BLaER1 (cell line): ENCODE data around the gene C15orf61.

Experiments used
- H3K27ac ChIP-seq: shearing (Covaris generic); formaldehyde crosslinking; 2 replicates; pipeline ENCODE4 v1.8.1; 2022
- H3K27me3 ChIP-seq: shearing (Covaris generic); formaldehyde crosslinking; 2 replicates; pipeline ENCODE4 v1.8.1; 2022
- H3K36me3 ChIP-seq: shearing (Covaris generic); formaldehyde crosslinking; 2 replicates; pipeline ENCODE4 v1.8.1; 2022
- H3K4me1 ChIP-seq: shearing (Covaris generic); formaldehyde crosslinking; 2 replicates; pipeline ENCODE4 v1.8.1; 2022
- H3K4me2 ChIP-seq: shearing (Covaris generic); formaldehyde crosslinking; 2 replicates; pipeline ENCODE4 v1.8.1; 2022
- H3K4me3 ChIP-seq: shearing (Covaris generic); formaldehyde crosslinking; 2 replicates; pipeline ENCODE4 v1.8.1; 2022
- H3K9ac ChIP-seq: shearing (Covaris generic); formaldehyde crosslinking; 2 replicates; pipeline ENCODE4 v1.8.1; 2022
- H3K9me3 ChIP-seq: shearing (Covaris generic); formaldehyde crosslinking; 2 replicates; pipeline ENCODE4 v1.8.1; 2022
- H4K20me1 ChIP-seq: shearing (Covaris generic); formaldehyde crosslinking; 2 replicates; pipeline ENCODE4 v1.8.1; 2022
- Cebpa-rat ChIP-seq: shearing (Covaris generic); IDR thresholded peaks from 2 replicates; pipeline ENCODE4 v1.8.1; 2022

Gene C15orf61

GRCh38 chr15:67548862-67549651, 28.1 kb downstream of the C15orf61 start:
- Histone ChIP-seq H4K20me1 (peaks cover 9% of the 10 kb centered on the region), H3K27me3 (no peaks in the 10 kb centered on the region), H3K27ac (no peak overlapping the region), H3K4me2 (0 out of 2 replicates have a peak overlapping the region, but pooled peaks have one; percentile 20), H3K9me3 (no peaks in the 10 kb centered on the region), H3K4me3 (no peak overlapping the region), H3K4me1 (peaks cover 18% of the 10 kb centered on the region), H3K36me3 (peaks cover 54% of the 10 kb centered on the region), H3K9ac (no peak overlapping the region)
- no peak for TF ChIP-seq Cebpa-rat

- TF ChIP-seq Cebpa-rat, result no peak
These were observed 28.8 kb downstream of the C15orf61 start for GRCh38 chr15:67549736-67550135.

DNA sequence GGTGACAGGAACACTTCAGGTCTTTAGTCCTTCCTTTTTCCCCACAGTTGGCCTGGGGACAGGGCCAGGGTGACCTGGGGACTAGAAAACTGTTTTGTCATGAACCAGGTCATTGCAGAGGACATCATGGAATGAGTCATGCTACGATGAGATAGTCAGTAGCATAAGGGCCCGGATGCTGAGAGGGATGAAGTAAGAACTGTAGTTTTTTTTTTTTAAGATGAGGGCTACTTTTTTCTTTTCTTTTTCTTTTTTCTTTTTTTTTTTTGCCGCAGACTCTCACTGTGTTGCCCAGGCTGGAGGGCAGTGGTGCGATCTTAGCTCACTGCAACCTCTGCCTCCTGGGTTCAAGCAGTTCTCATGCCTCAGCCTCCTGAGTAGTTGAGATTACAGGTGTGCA, 29.6 kb downstream of the C15orf61 start:
- no peak overlapping the region for H3K9ac ChIP-seq
- H3K4me2 ChIP-seq, result no peak overlapping the region
- peaks cover 57% of the 10 kb centered on the region for H3K36me3 ChIP-seq
- H3K27ac ChIP-seq, result no peak overlapping the region
- TF ChIP-seq Cebpa-rat, result no peak
- H3K27me3 ChIP-seq, result no peaks in the 10 kb centered on the region
- peaks cover 9% of the 10 kb centered on the region for H4K20me1 ChIP-seq
- H3K4me1 ChIP-seq, result peaks cover 16% of the 10 kb centered on the region; the same call in 1 of the 2 replicates
- H3K4me3 ChIP-seq, result no peak overlapping the region
- H3K9me3 ChIP-seq, result no peaks in the 10 kb centered on the region

More at GRCh38 chr15:67549736-67550135, 28.8 kb downstream of the C15orf61 start:
- H3K4me1 ChIP-seq, result peaks cover 16% of the 10 kb centered on the region; the same call in 1 of the 2 replicates
- no peaks in the 10 kb centered on the region for H3K27me3 ChIP-seq
- H3K9ac ChIP-seq, result no peak overlapping the region
- no peak overlapping the region for H3K4me2 ChIP-seq
- no peak overlapping the region for H3K27ac ChIP-seq
- peaks cover 9% of the 10 kb centered on the region for H4K20me1 ChIP-seq
- no peak overlapping the region for H3K4me3 ChIP-seq
- H3K9me3 ChIP-seq, result no peaks in the 10 kb centered on the region
- H3K36me3 ChIP-seq, result peaks cover 55% of the 10 kb centered on the region

- TF ChIP-seq Cebpa-rat, result no peak
- Histone ChIP-seq H3K27me3 (no peaks in the 10 kb centered on the region), H3K4me2 (no peak overlapping the region), H3K4me1 (peaks cover 16% of the 10 kb centered on the region; the same call in 1 of the 2 replicates), H3K36me3 (peaks cover 54% of the 10 kb centered on the region), H3K4me3 (no peak overlapping the region), H3K27ac (no peak overlapping the region), H4K20me1 (peaks cover 9% of the 10 kb centered on the region), H3K9me3 (no peaks in the 10 kb centered on the region), H3K9ac (no peak overlapping the region)
These were observed 30.3 kb downstream of the C15orf61 start for GRCh38 chr15:67551207-67551743.

DNA sequence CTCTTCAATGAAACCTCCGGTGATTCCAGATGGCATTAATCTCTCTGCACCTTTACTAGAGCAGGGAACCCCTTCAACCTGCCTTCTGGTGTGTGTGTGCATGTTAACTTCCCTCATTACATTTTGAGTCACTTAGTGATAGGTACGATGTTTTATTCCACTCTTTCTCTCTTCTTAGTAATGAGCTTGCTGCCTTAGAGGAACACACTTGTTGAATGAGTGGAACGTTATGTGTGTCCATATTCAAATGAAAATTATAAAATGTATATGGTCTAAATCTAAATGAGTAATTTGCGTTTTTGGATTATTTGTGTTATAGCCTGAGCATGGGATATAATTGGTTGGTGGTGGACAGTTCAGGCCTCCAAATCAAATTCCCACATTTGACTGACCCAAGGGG, 33.6 kb downstream of the C15orf61 start:
- Histone ChIP-seq H3K4me3 (no peak overlapping the region), H3K9me3 (peaks cover 9% of the 10 kb centered on the region), H3K9ac (no peak overlapping the region), H3K27me3 (no peaks in the 10 kb centered on the region), H3K4me1 (no peaks in the 10 kb centered on the region), H3K4me2 (no peak overlapping the region), H4K20me1 (no peaks in the 10 kb centered on the region; the same call in 1 of the 2 replicates), H3K36me3 (peaks cover 77% of the 10 kb centered on the region), H3K27ac (no peak overlapping the region)
- no peak for TF ChIP-seq Cebpa-rat

- no peaks in the 10 kb centered on the region for H3K4me1 ChIP-seq
- no peaks in the 10 kb centered on the region for H4K20me1 ChIP-seq
- H3K27ac ChIP-seq, result no peak overlapping the region
- H3K36me3 ChIP-seq, result peaks cover 79% of the 10 kb centered on the region
- no peaks in the 10 kb centered on the region for H3K27me3 ChIP-seq
- no peak overlapping the region for H3K4me2 ChIP-seq
- no peak overlapping the region for H3K9ac ChIP-seq
- H3K4me3 ChIP-seq, result no peak overlapping the region
- no peak for TF ChIP-seq Cebpa-rat
- peaks cover 18% of the 10 kb centered on the region for H3K9me3 ChIP-seq
These were observed 36.1 kb downstream of the C15orf61 start for GRCh38 chr15:67556976-67557570.

- Histone ChIP-seq H3K27ac (no peak overlapping the region), H3K4me2 (no peak overlapping the region), H3K9ac (no peak overlapping the region), H3K9me3 (peaks cover 18% of the 10 kb centered on the region), H3K4me1 (no peaks in the 10 kb centered on the region), H3K27me3 (no peaks in the 10 kb centered on the region), H4K20me1 (no peaks in the 10 kb centered on the region), H3K4me3 (no peak overlapping the region), H3K36me3 (peaks cover 65% of the 10 kb centered on the region)
- TF ChIP-seq Cebpa-rat, result no peak
These were observed 37.6 kb downstream of the C15orf61 start for GRCh38 chr15:67558502-67558901.

- no peak overlapping the region for H3K27ac ChIP-seq
- no peaks in the 10 kb centered on the region for H3K27me3 ChIP-seq
- H3K4me2 ChIP-seq, result no peak overlapping the region
- H3K9ac ChIP-seq, result no peak overlapping the region
- TF ChIP-seq Cebpa-rat, result no peak
- H3K4me1 ChIP-seq, result peaks cover 2% of the 10 kb centered on the region; the same call in 1 of the 2 replicates
- H3K9me3 ChIP-seq, result peaks cover 18% of the 10 kb centered on the region
- no peak overlapping the region for H3K4me3 ChIP-seq
- H3K36me3 ChIP-seq, result peaks cover 69% of the 10 kb centered on the region
- no peaks in the 10 kb centered on the region for H4K20me1 ChIP-seq
These were observed 38.2 kb downstream of the C15orf61 start for GRCh38 chr15:67559158-67559557.

GRCh38 chr15:67559576-67559975, 38.6 kb downstream of the C15orf61 start:
- Histone ChIP-seq H3K36me3 (peaks cover 69% of the 10 kb centered on the region), H3K4me3 (no peak overlapping the region), H3K27ac (no peak overlapping the region), H3K27me3 (no peaks in the 10 kb centered on the region), H4K20me1 (no peaks in the 10 kb centered on the region), H3K4me1 (peaks cover 6% of the 10 kb centered on the region), H3K4me2 (no peak overlapping the region), H3K9ac (no peak overlapping the region), H3K9me3 (peaks cover 18% of the 10 kb centered on the region)
- no peak for TF ChIP-seq Cebpa-rat

DNA sequence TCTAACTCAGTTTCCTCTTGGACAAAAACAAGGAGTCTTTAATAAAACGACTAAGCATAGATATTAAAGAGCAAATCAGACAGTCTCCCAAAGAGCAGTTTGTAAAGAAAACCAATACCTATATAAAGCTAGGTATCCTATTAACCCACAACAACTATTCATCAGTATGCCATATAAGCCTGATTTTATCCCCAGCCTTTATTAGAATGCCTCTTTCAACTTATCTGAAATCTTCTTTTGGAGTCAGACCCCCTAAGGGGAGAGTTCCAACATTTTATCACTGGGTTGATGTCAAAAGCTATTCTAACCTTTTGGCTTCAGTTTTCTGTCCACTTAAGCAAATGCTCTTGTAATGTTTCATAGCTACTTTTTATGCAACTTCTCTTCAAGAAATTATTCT, 39.4 kb downstream of the C15orf61 start:
- TF ChIP-seq Cebpa-rat, result no peak
- Histone ChIP-seq H4K20me1 (no peaks in the 10 kb centered on the region), H3K4me1 (peaks cover 13% of the 10 kb centered on the region), H3K27ac (no peak overlapping the region), H3K9me3 (peaks cover 18% of the 10 kb centered on the region), H3K27me3 (no peaks in the 10 kb centered on the region), H3K4me2 (no peak overlapping the region), H3K9ac (no peak overlapping the region), H3K36me3 (peaks cover 62% of the 10 kb centered on the region), H3K4me3 (no peak overlapping the region)
